Measurements from ENCODE around the gene ITGB5. TPM values are rescaled to one million over a fixed set of nuclear protein-coding genes. Genes with fewer than 3 reads are reported as not detected.

The ITGB5 gene
- polyA plus RNA-seq, 3 donors, result 0.68 to 1.2 (median 1.0) TPM

DNA sequence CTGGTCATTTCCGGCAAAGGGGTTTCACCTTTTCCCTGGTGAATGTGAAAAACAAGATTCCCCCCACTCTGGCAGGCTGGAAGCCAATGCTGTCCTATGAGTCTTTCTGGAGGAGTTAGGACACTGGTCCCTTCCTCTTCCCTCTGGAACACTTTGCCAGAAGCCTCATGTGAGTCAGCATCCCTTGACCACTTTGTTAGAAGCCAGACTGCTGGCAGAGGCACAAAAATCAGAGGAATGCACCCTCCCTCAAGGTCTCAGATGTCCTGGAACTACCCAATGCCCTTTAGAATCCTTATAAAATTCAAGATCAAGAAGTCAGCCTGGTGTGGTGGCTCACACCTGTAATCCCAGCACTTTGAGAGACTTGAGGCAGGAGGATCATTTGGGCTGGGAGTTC lies 26.6 kb downstream of the ITGB5 start:
- Histone ChIP-seq H3K4me3 (replicated peaks in 1 of 3; ENCODE audit: low read depth in 2 of 3, low read length in 3 of 3) (no peak overlapping the region), H3K79me2 (ENCODE audit: insufficient read depth, low read length) (no peaks in the 10 kb centered on the region), H2AFZ (ENCODE audit: insufficient read depth, low read depth, low read length, poor library complexity, severe bottlenecking) (no peak overlapping the region), H4K20me1 (ENCODE audit: insufficient read depth, low read length) (no peaks in the 10 kb centered on the region), H3K4me2 (replicated peaks; ENCODE audit: extremely low read depth, low read length, poor library complexity, severe bottlenecking) (no peak overlapping the region), H3K4me1 (ENCODE audit: control insufficient read depth in 1 of 2, insufficient read depth in 2 of 2, low read length in 2 of 2) (peaks cover 0 to 7% of the 10 kb centered on the region in 2 donors), H3K9me3 (replicated peaks in 1 of 2; ENCODE audit: control insufficient read depth in 1 of 2, insufficient read depth in 1 of 2, low read length in 2 of 2) (no peaks in the 10 kb centered on the region), H3K36me3 (replicated peaks in 1 of 2; ENCODE audit: control insufficient read depth in 1 of 2, insufficient read depth in 2 of 2, low read length in 2 of 2) (no peaks in the 10 kb centered on the region), H3K27ac (ENCODE audit: low read depth in 1 of 2, low read length in 2 of 2) (no peak overlapping the region), H3K9ac (ENCODE audit: insufficient read depth, low read length, poor library complexity, severe bottlenecking) (no peak overlapping the region), H3K27me3 (ENCODE audit: control insufficient read depth in 2 of 2, insufficient read depth in 2 of 2, low read length in 2 of 2) (no peaks in the 10 kb centered on the region)
- Mint-ChIP-seq H3K4me3 (no peak overlapping the region), H3K27me3 (ENCODE audit: low read depth in 3 of 3) (peaks cover 2 to 6% (median 4%) of the 10 kb centered on the region in 3 donors), H3K36me3 (no peaks in the 10 kb centered on the region), H3K9me3 (peaks cover 0 to 2% (median 0%) of the 10 kb centered on the region in 7 donors), H3K4me1 (peaks cover 10% of the 10 kb centered on the region), H3K27ac (no peak overlapping the region)
- TF ChIP-seq CTCF (IDR thresholded peaks at IDR 0.05), result no peak
- WGBS (ENCODE audit: insufficient coverage), result no CpG with 5 or more reads among the region's 1 CpG
- no peak for DNase-seq
- intact Hi-C loops (cut with micrococcal nuclease), result no loop called here

DNA sequence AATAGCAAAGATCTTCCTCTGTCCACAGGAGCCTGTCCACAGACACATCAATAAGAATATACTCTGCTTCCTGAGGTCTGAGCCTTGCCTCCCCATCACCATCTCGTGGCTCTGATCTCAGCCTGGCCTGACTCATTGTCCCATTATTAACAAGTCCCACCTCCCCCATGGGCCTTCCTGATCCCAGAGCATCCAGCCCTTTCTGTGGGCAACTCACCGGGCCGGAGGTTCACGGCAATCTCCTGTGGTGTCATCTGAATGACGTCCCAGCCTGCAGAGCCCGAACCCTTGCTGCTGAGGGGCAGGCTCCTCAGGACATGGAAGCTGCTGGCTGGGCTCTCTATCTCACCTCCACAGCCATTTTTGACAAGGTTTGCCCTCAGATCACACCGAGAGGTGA lies 28.1 kb downstream of the ITGB5 start:
- Histone ChIP-seq H2AFZ (ENCODE audit: insufficient read depth, low read depth, low read length, poor library complexity, severe bottlenecking) (no peak overlapping the region), H3K27ac (ENCODE audit: low read depth in 1 of 2, low read length in 2 of 2) (no peak overlapping the region), H3K79me2 (ENCODE audit: insufficient read depth, low read length) (no peaks in the 10 kb centered on the region), H3K36me3 (replicated peaks in 1 of 2; ENCODE audit: control insufficient read depth in 1 of 2, insufficient read depth in 2 of 2, low read length in 2 of 2) (no peaks in the 10 kb centered on the region), H3K4me1 (ENCODE audit: control insufficient read depth in 1 of 2, insufficient read depth in 2 of 2, low read length in 2 of 2) (peaks cover 0 to 7% of the 10 kb centered on the region in 2 donors), H3K9ac (ENCODE audit: insufficient read depth, low read length, poor library complexity, severe bottlenecking) (no peak overlapping the region), H3K27me3 (ENCODE audit: control insufficient read depth in 2 of 2, insufficient read depth in 2 of 2, low read length in 2 of 2) (no peaks in the 10 kb centered on the region), H4K20me1 (ENCODE audit: insufficient read depth, low read length) (no peaks in the 10 kb centered on the region), H3K4me3 (replicated peaks in 1 of 3; ENCODE audit: low read depth in 2 of 3, low read length in 3 of 3) (no peak overlapping the region), H3K9me3 (replicated peaks in 1 of 2; ENCODE audit: control insufficient read depth in 1 of 2, insufficient read depth in 1 of 2, low read length in 2 of 2) (no peaks in the 10 kb centered on the region), H3K4me2 (replicated peaks; ENCODE audit: extremely low read depth, low read length, poor library complexity, severe bottlenecking) (no peak overlapping the region)
- no peak overlapping the region for H3K4me3 Mint-ChIP-seq
- no peaks in the 10 kb centered on the region for H3K36me3 Mint-ChIP-seq
- 96% methylated on average over 6 of the region's 7 CpGs for WGBS (ENCODE audit: insufficient coverage)
- peaks cover 10% of the 10 kb centered on the region for H3K4me1 Mint-ChIP-seq
- no peak for DNase-seq
- peaks cover 2 to 7% (median 5%) of the 10 kb centered on the region in 3 donors for H3K27me3 Mint-ChIP-seq (ENCODE audit: low read depth in 3 of 3)
- no peak for TF ChIP-seq CTCF (IDR thresholded peaks at IDR 0.05)
- H3K27ac Mint-ChIP-seq, result no peak overlapping the region
- intact Hi-C loops (cut with micrococcal nuclease), result no loop called here
- peaks cover 0 to 2% (median 0%) of the 10 kb centered on the region in 7 donors for H3K9me3 Mint-ChIP-seq

Data from CD14-positive monocyte (primary cell).